ENCODE data around the gene RGS7. TPM values are rescaled to one million over a fixed set of nuclear protein-coding genes. Genes with fewer than 3 reads are reported as not detected.

Gene RGS7
- total RNA-seq, 2 experiments from 2014 or later, result not detected

DNA sequence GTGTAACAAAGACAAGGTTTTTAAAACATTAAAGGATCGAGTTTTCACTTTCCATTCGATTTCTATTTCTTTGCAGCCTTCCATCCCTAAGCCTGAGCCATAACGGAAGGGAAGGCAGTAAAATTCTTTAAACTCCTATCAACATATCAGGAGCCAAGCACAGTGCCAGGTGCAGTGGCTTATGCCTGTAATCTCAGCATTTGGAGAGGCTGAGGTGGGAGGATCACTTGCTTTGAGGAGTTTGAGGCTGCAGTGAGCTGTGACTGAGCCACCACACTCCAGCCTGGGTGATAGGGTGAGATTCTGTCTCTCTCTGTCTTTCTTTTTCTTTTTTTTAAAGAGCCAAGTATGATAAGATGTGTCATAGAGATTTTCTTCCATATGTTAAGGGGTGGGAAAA is 527.5 kb downstream of the RGS7 start:
- Histone ChIP-seq H3K36me3 (ENCODE audit: insufficient read depth, low read length) (no peaks in the 10 kb centered on the region), H4K20me1 (ENCODE audit: insufficient read depth, low read length) (no peaks in the 10 kb centered on the region), H2AFZ (ENCODE audit: low read length) (no peak overlapping the region), H3K4me2 (ENCODE audit: low read length) (no peak overlapping the region), H3K79me2 (ENCODE audit: insufficient read depth, low read depth, low read length) (no peaks in the 10 kb centered on the region), H3K27ac (ENCODE audit: low read depth, low read length, poor library complexity, severe bottlenecking) (no peak overlapping the region), H3K9me2 (ENCODE audit: insufficient read depth, low read length) (no peaks in the 10 kb centered on the region), H3K9me3 (ENCODE audit: low read length) (no peaks in the 10 kb centered on the region), H3K4me1 (ENCODE audit: insufficient read depth, low read length, poor library complexity, severe bottlenecking) (no peaks in the 10 kb centered on the region), H3K4me3 (ENCODE audit: low read depth, low read length, poor library complexity, severe bottlenecking) (no peak overlapping the region)
- DNase-seq (ENCODE audit: low spot score), result no peak
- intact Hi-C loops (cut with micrococcal nuclease; ENCODE audit: unreplicated experiment), result no loop called here
- no TSS peak for BruUV-seq (replicated peaks)
- ChIA-PET POLR2A (interaction anchor here (0.5 kb wide), 1 partner anchor 317 kb away, joined by 4 read pairs; no protein-coding TSS in a partner anchor), CTCF (ENCODE audit: unreplicated experiment) (no interaction called here)
- TF ChIP-seq EZH2phosphoT487 (IDR thresholded peaks at IDR 0.05; ENCODE audit: borderline replicate concordance, low read depth, low read length), result no peak
- TF ChIP-seq, protein P1, sequence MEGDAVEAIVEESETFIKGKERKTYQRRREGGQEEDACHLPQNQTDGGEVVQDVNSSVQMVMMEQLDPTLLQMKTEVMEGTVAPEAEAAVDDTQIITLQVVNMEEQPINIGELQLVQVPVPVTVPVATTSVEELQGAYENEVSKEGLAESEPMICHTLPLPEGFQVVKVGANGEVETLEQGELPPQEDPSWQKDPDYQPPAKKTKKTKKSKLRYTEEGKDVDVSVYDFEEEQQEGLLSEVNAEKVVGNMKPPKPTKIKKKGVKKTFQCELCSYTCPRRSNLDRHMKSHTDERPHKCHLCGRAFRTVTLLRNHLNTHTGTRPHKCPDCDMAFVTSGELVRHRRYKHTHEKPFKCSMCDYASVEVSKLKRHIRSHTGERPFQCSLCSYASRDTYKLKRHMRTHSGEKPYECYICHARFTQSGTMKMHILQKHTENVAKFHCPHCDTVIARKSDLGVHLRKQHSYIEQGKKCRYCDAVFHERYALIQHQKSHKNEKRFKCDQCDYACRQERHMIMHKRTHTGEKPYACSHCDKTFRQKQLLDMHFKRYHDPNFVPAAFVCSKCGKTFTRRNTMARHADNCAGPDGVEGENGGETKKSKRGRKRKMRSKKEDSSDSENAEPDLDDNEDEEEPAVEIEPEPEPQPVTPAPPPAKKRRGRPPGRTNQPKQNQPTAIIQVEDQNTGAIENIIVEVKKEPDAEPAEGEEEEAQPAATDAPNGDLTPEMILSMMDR (conservative IDR thresholded peaks at IDR 0.05; ENCODE audit: low read length), result no peak

DNA sequence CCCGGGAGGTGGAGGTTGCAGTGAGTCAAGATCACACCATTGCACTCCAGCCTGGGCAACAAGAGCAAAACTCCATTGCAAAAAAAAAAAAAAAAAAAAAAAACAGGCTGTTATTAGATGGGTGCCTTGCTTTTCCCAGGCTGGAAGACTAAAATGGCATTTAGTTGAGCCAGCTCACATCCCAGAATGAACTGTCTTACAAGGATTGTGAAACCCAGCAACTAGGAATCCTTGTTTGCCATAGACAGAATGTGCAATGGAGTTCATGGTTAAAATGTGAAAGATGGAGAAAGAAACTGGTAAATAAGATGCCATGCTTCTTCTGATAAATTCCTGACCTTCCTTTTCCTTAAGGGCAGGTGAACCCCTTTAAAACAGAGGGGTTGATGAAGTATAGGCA is 529.2 kb downstream of the RGS7 start:
- H3K4me1 ChIP-seq (ENCODE audit: insufficient read depth, low read length, poor library complexity, severe bottlenecking), result no peaks in the 10 kb centered on the region
- ChIA-PET POLR2A (interaction anchor here (0.7 kb wide), 1 partner anchor 11 kb away, joined by 4 read pairs; no protein-coding TSS in a partner anchor), CTCF (ENCODE audit: unreplicated experiment) (no interaction called here)
- no peaks in the 10 kb centered on the region for H3K9me3 ChIP-seq (ENCODE audit: low read length)
- TF ChIP-seq, protein P1 (conservative IDR thresholded peaks at IDR 0.05; ENCODE audit: low read length), result no peak
- no peak for TF ChIP-seq EZH2phosphoT487 (IDR thresholded peaks at IDR 0.05; ENCODE audit: borderline replicate concordance, low read depth, low read length)
- H3K4me2 ChIP-seq (ENCODE audit: low read length), result no peak overlapping the region
- DNase-seq (ENCODE audit: low spot score), result no peak
- H3K36me3 ChIP-seq (ENCODE audit: insufficient read depth, low read length), result no peaks in the 10 kb centered on the region
- no peak overlapping the region for H3K27ac ChIP-seq (ENCODE audit: low read depth, low read length, poor library complexity, severe bottlenecking)
- BruUV-seq (replicated peaks), result no TSS peak
- H3K4me3 ChIP-seq (ENCODE audit: low read depth, low read length, poor library complexity, severe bottlenecking), result no peak overlapping the region
- no peaks in the 10 kb centered on the region for H3K79me2 ChIP-seq (ENCODE audit: insufficient read depth, low read depth, low read length)
- H2AFZ ChIP-seq (ENCODE audit: low read length), result no peak overlapping the region
- no peaks in the 10 kb centered on the region for H4K20me1 ChIP-seq (ENCODE audit: insufficient read depth, low read length)
- no peaks in the 10 kb centered on the region for H3K9me2 ChIP-seq (ENCODE audit: insufficient read depth, low read length)
- intact Hi-C loops (cut with micrococcal nuclease; ENCODE audit: unreplicated experiment), result no loop called here

DNA sequence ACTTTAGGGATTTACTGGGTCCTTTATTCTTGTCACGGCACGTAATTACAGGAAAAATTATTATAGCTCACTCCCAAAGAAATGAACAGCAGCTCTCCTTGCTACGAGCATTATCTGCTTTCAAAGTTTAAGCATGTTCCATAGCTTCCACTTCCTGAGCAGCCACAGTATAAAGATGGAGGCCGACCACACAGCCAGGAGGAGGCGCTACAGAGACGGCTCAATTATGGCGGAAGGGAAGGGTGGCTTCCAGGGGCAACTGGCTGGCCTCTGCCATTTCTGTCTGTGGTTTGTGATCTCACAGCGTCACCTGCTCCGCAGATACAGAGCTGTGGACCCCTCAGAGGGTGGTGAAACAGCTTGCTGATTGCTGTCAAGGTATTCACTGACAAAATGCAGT is 532.8 kb downstream of the RGS7 start:
- TF ChIP-seq, protein P1 (conservative IDR thresholded peaks at IDR 0.05; ENCODE audit: low read length), result 0 out of 2 replicates have a peak, but pooled peaks have one; percentile 18
- no peak for TF ChIP-seq EZH2phosphoT487 (IDR thresholded peaks at IDR 0.05; ENCODE audit: borderline replicate concordance, low read depth, low read length)
- no peaks in the 10 kb centered on the region for H3K9me2 ChIP-seq (ENCODE audit: insufficient read depth, low read length)
- intact Hi-C loops (cut with micrococcal nuclease; ENCODE audit: unreplicated experiment), result no loop called here
- CTCF ChIA-PET (ENCODE audit: unreplicated experiment), result no interaction called here
- POLR2A ChIA-PET, result no interaction called here
- H3K27ac ChIP-seq (ENCODE audit: low read depth, low read length, poor library complexity, severe bottlenecking), result no peak overlapping the region
- H4K20me1 ChIP-seq (ENCODE audit: insufficient read depth, low read length), result no peaks in the 10 kb centered on the region
- no peak overlapping the region for H3K4me3 ChIP-seq (ENCODE audit: low read depth, low read length, poor library complexity, severe bottlenecking)
- no peak for DNase-seq (ENCODE audit: low spot score)
- H2AFZ ChIP-seq (ENCODE audit: low read length), result no peak overlapping the region
- no peaks in the 10 kb centered on the region for H3K36me3 ChIP-seq (ENCODE audit: insufficient read depth, low read length)
- no peaks in the 10 kb centered on the region for H3K9me3 ChIP-seq (ENCODE audit: low read length)
- no peaks in the 10 kb centered on the region for H3K79me2 ChIP-seq (ENCODE audit: insufficient read depth, low read depth, low read length)
- H3K4me1 ChIP-seq (ENCODE audit: insufficient read depth, low read length, poor library complexity, severe bottlenecking), result no peaks in the 10 kb centered on the region
- BruUV-seq (replicated peaks), result no TSS peak
- no peak overlapping the region for H3K4me2 ChIP-seq (ENCODE audit: low read length)
